ENCODE measurements around the gene MUC15.

The MUC15 gene

DNA sequence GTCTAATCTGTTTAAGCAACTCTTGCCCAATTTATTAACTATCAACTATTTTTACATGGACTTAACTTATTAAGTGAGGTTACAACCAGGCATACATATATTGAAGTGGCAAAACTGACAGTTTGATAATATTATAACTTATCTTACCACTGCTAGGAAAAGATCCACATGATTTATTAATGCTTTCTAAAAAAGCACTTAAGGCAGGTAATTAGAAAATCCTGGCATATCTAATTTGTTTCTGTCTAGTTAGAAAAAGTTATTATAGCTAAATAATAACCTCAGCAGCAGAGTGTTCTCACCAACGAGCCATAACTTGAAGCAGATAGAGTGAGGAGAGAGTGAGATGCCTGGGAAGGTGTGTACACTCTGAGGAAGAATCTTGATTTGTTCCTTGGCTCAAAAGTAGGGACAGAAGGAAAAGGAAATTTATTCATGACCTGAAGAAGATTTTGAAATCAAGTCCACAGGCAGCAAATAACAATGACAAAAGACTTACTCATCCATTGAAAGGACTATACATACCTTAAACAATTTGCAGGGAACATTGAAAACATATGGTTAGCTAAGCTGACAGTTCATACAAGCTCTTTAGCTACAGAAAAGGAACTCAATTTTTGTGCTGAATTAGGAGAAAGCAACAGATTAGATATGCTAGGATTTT is 7.1 kb upstream of the MUC15 start:
- no peak for DNase-seq (ENCODE audit: low read depth, low spot score)
- ChIA-PET POLR2A (no interaction called here), CTCF (no interaction called here)

DNA sequence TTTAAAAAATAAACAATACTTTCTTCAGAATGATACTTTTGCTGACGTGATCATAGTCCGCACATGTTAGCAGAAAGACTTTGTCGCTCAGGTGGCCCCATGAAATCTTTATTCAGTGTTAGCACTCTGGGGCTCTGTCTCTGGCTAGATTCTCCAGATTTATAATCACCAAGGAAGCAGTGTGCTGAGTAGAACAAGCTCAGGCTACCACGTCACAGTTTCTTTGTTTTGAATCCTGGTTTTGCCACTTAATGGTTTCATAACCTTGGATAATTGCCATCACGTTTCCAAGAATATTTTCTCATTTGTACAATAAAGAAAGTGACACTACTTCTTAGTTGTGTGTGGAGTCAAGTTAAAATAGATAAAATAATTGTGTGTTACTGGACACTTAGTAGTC is 3.9 kb upstream of the MUC15 start:
- no peak for DNase-seq (ENCODE audit: low read depth, low spot score)
- ChIA-PET CTCF (no interaction called here), POLR2A (no interaction called here)
- H3K4me3 ChIP-seq (ENCODE audit: low read depth, low read length), result no peak overlapping the region
- TF ChIP-seq, protein P1, sequence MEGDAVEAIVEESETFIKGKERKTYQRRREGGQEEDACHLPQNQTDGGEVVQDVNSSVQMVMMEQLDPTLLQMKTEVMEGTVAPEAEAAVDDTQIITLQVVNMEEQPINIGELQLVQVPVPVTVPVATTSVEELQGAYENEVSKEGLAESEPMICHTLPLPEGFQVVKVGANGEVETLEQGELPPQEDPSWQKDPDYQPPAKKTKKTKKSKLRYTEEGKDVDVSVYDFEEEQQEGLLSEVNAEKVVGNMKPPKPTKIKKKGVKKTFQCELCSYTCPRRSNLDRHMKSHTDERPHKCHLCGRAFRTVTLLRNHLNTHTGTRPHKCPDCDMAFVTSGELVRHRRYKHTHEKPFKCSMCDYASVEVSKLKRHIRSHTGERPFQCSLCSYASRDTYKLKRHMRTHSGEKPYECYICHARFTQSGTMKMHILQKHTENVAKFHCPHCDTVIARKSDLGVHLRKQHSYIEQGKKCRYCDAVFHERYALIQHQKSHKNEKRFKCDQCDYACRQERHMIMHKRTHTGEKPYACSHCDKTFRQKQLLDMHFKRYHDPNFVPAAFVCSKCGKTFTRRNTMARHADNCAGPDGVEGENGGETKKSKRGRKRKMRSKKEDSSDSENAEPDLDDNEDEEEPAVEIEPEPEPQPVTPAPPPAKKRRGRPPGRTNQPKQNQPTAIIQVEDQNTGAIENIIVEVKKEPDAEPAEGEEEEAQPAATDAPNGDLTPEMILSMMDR (IDR thresholded peaks at IDR 0.05; ENCODE audit: insufficient read depth, low read length, missing control alignments), result no peak

More for the DNA sequence above, 7.1 kb upstream of the MUC15 start:
- no peak overlapping the region for H3K4me3 ChIP-seq (ENCODE audit: low read depth, low read length)
- TF ChIP-seq, protein P1 (IDR thresholded peaks at IDR 0.05; ENCODE audit: insufficient read depth, low read length, missing control alignments), result no peak

- POLR2A ChIA-PET, result no interaction called here
- CTCF ChIA-PET, result interaction anchor here (1.3 kb wide), 1 partner anchor 277 kb away, joined by 3 read pairs; no protein-coding TSS in a partner anchor
- TF ChIP-seq, protein P1 (IDR thresholded peaks at IDR 0.05; ENCODE audit: insufficient read depth, low read length, missing control alignments), result no peak
- H3K4me3 ChIP-seq (ENCODE audit: low read depth, low read length), result no peak overlapping the region
- DNase-seq (ENCODE audit: low read depth, low spot score), result no peak
Measured at GRCh38 chr11:26573896-26574295, 1.8 kb upstream of the MUC15 start.

DNA sequence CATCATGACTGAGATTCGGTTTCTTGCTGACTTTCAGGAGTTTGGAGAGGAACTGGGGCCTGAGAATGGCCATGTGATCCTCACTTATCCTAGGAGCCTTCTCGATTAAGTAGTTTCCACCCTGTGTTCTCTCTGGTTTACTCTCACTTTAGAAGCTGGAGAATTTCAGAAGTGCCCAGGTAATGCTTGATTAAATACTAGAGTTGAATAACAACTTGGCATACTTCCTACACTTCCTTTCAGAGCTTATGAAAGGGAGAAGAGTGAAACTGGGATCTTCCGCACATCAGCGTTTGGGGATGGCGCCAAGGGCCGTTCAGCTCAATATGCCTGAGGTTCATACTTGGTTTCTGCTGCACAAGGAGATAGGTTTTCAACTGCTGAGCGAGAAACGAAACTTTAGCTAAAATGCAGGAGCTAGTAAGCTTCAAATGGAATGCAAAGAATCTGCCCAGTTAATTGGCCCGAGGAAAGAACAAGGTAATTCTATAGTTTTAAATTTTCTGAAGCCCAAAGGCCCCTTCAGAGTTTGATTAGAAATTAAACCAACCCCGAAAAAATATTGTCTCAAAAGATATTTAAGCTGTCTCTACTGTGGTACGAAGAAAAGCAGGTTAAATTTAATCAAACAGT is 823 bp upstream of the MUC15 start:
- TF ChIP-seq, protein P1 (IDR thresholded peaks at IDR 0.05; ENCODE audit: insufficient read depth, low read length, missing control alignments), result no peak
- CTCF ChIA-PET, result interaction anchor here (1.3 kb wide), 1 partner anchor 276 kb away, joined by 3 read pairs; no protein-coding TSS in a partner anchor
- no peak for DNase-seq (ENCODE audit: low read depth, low spot score)
- POLR2A ChIA-PET, result no interaction called here
- H3K4me3 ChIP-seq (ENCODE audit: low read depth, low read length), result no peak overlapping the region

GRCh38 chr11:26569646-26570045 is 2.4 kb downstream of the MUC15 start:
- TF ChIP-seq, protein P1 (IDR thresholded peaks at IDR 0.05; ENCODE audit: insufficient read depth, low read length, missing control alignments), result no peak
- POLR2A ChIA-PET, result no interaction called here
- no peak overlapping the region for H3K4me3 ChIP-seq (ENCODE audit: low read depth, low read length)
- no peak for DNase-seq (ENCODE audit: low read depth, low spot score)
- CTCF ChIA-PET, result no interaction called here

DNA sequence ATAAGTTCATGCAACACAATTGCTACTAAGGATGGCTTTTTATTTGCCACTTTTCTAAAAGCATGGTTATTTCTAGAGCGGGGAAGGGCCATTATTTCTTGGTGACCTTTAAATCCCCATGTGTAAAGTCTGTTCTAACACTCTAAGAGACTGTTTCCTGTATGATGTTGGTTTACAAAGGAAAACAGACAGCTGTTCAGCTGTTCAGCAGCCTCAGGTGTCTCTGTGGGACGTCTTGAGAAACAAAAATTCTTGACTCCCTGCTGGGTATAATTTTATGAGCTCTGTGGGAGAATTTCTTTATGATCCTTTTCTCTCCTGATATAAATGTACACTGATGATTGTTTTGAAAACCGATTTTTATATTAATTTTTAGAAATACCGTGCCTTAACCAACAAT is 13.9 kb downstream of the MUC15 start:
- TF ChIP-seq, protein P1 (IDR thresholded peaks at IDR 0.05; ENCODE audit: insufficient read depth, low read length, missing control alignments), result no peak
- ChIA-PET POLR2A (no interaction called here), CTCF (interaction anchor here (1.1 kb wide), 1 partner anchor 261 kb away, joined by 3 read pairs; no protein-coding TSS in a partner anchor)
- H3K4me3 ChIP-seq (ENCODE audit: low read depth, low read length), result no peak overlapping the region
- DNase-seq (ENCODE audit: low read depth, low spot score), result no peak

Data from AG04449 (cell line).